ENCODE results near the gene RAD18. TPM values are rescaled to one million over a fixed set of nuclear protein-coding genes. Genes with fewer than 3 reads are reported as not detected.

RAD18 gene
- total and polyA plus RNA-seq, 8 donors = 1.4 to 87.9 (median 4.6) TPM

- 64 to 69% (median 68%) methylated on average over 3 of the region's 3 CpGs for WGBS, 5 donors
- Histone ChIP-seq H3K4me3 (no peak overlapping the region), H3K36me3 (peaks cover 0 to 6% (median 0%) of the 10 kb centered on the region in 4 donors), H3K4me1 (peaks cover 0 to 11% (median 10%) of the 10 kb centered on the region in 4 donors), H3K27ac (peak overlapping the region in 1 of 5 donors; percentile 62), H3K27me3 (no peaks in the 10 kb centered on the region), H3K9me3 (no peaks in the 10 kb centered on the region)
- DNase-seq = no peak
- TF ChIP-seq CTCF (IDR thresholded peaks at IDR 0.05) (no peak), EP300 (IDR thresholded peaks at IDR 0.05) (no peak), POLR2A (IDR thresholded peaks at IDR 0.05) (no peak), POLR2AphosphoS5 (IDR thresholded peaks at IDR 0.05) (no peak)
- intact Hi-C loops (cut with DNase I; ENCODE audit: low total_unique reads) = no loop called here
Measured at GRCh38 chr3:8997151-8997550, 33.9 kb upstream of the RAD18 start.

GRCh38 chr3:8996681-8997121 is 33.4 kb upstream of the RAD18 start:
- no peaks in the 10 kb centered on the region for H3K9me3 ChIP-seq
- TF ChIP-seq POLR2AphosphoS5 (IDR thresholded peaks at IDR 0.05) (peak in 2 of 3 donors; percentile 12 to 13), CTCF (IDR thresholded peaks at IDR 0.05) (peak in 3 of 7 experiments; percentile 6 to 55 (median 12)), EP300 (IDR thresholded peaks at IDR 0.05) (no peak), POLR2A (IDR thresholded peaks at IDR 0.05) (no peak)
- H3K27me3 ChIP-seq = no peaks in the 10 kb centered on the region
- H3K27ac ChIP-seq = peak overlapping the region in 2 of 5 donors; percentile 30 to 62
- no peak overlapping the region for H3K4me3 ChIP-seq
- H3K4me1 ChIP-seq = peaks cover 0 to 11% (median 10%) of the 10 kb centered on the region in 4 donors
- 30 to 44% (median 40%) methylated on average over 12 of the region's 12 CpGs for WGBS, 5 donors
- intact Hi-C loops (cut with DNase I; ENCODE audit: low total_unique reads) = no loop called here
- DNase-seq = peak; percentile 71 to 86
- peaks cover 0 to 6% (median 0%) of the 10 kb centered on the region in 4 donors for H3K36me3 ChIP-seq

- H3K4me1 ChIP-seq = peaks cover 0 to 11% (median 10%) of the 10 kb centered on the region in 4 donors
- H3K36me3 ChIP-seq = peaks cover 0 to 6% (median 0%) of the 10 kb centered on the region in 4 donors
- no peak for TF ChIP-seq EP300 (IDR thresholded peaks at IDR 0.05)
- no peak for TF ChIP-seq POLR2A (IDR thresholded peaks at IDR 0.05)
- TF ChIP-seq CTCF (IDR thresholded peaks at IDR 0.05) = no peak
- no peaks in the 10 kb centered on the region for H3K9me3 ChIP-seq
- 65 to 92% (median 82%) methylated on average over 2 of the region's 2 CpGs for WGBS, 5 donors
- peak overlapping the region in 2 of 5 donors; percentile 30 to 62 for H3K27ac ChIP-seq
- DNase-seq = no peak
- no peaks in the 10 kb centered on the region for H3K27me3 ChIP-seq
- no peak overlapping the region for H3K4me3 ChIP-seq
- intact Hi-C loops (cut with DNase I; ENCODE audit: low total_unique reads) = no loop called here
Measured at GRCh38 chr3:8996216-8996615, 32.9 kb upstream of the RAD18 start.

GRCh38 chr3:8994226-8994625 is 31.0 kb upstream of the RAD18 start:
- WGBS, 5 donors = 92 to 95% (median 93%) methylated on average over 15 of the region's 15 CpGs
- H3K27ac ChIP-seq = no peak overlapping the region
- no peak for TF ChIP-seq POLR2A (IDR thresholded peaks at IDR 0.05)
- TF ChIP-seq EP300 (IDR thresholded peaks at IDR 0.05) = no peak
- no peak for TF ChIP-seq POLR2AphosphoS5 (IDR thresholded peaks at IDR 0.05)
- TF ChIP-seq CTCF (IDR thresholded peaks at IDR 0.05) = no peak
- H3K36me3 ChIP-seq = peaks cover 0 to 6% (median 2%) of the 10 kb centered on the region in 4 donors
- H3K4me3 ChIP-seq = no peak overlapping the region
- DNase-seq = no peak
- H3K27me3 ChIP-seq = no peaks in the 10 kb centered on the region
- intact Hi-C loops (cut with DNase I; ENCODE audit: low total_unique reads) = loop anchor here (5.0 kb wide), 1 partner anchor 78 kb away; no protein-coding TSS in a partner anchor
- H3K9me3 ChIP-seq = no peaks in the 10 kb centered on the region
- H3K4me1 ChIP-seq = peaks cover 0 to 11% (median 10%) of the 10 kb centered on the region in 4 donors
